Globus pallidus (tissue), 1 donor: ENCODE results near the gene TRPM3.

ENCODE experiments used
- DNase-seq: peaks from one replicate; pipeline ENCODE4 v3.0.0-alpha.2; 2015; ENCODE audit warnings: low spot score

The TRPM3 gene

DNA sequence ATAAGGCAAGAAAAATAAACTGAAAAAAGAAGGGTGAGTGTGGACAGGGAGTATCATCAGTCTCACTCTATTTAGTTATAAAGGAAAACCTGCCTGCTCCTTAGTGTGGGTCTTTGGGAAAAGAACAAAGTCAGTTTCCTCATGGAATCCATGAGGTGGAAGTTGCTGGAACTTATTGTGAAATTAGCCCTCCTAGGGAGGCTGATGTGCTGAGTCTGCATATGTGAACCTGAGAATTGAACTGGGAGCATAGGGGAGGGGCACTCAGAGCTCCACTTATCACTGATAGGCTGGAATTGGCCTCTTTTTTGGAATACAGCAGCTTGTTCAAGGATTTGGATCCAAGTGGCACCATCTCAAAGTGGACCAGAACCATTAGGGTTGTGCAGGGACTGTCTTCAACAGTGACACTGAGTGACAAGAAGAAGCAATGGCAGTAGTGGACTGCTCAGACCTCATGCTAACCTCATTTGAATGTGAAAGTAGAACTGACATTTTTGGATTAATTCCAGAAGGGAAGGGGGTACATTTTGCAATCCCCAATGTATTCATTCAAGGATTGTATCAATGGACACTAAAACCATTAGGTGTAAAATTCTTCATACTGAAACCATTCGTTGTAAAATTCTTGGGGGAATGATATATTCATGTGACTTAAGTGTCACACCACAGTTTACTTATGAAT, 603.4 kb downstream of the TRPM3 start:
- no peak for DNase-seq

DNA sequence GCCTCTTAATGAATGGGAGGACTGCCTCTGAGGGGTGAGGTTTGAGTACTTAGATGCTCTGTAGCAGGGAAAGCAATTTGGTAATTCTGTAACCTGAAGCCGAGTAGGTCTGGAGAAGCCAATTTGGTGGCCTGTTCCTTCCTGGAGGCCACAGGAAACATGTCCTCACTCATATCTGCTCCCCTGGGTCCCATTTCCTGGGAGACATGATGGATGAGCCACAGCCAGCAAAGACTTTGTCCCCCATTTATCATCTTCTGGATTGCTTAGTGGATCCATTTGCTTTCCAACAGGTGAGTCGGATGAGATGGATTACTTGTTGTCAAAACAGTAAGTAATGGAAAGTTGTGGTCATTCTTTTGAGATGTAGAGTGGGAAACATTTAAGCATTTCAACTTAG, 607.1 kb downstream of the TRPM3 start:
- no peak for DNase-seq

GRCh38 chr9:70511858-70512257, 609.6 kb downstream of the TRPM3 start:
- DNase-seq: no peak

DNA sequence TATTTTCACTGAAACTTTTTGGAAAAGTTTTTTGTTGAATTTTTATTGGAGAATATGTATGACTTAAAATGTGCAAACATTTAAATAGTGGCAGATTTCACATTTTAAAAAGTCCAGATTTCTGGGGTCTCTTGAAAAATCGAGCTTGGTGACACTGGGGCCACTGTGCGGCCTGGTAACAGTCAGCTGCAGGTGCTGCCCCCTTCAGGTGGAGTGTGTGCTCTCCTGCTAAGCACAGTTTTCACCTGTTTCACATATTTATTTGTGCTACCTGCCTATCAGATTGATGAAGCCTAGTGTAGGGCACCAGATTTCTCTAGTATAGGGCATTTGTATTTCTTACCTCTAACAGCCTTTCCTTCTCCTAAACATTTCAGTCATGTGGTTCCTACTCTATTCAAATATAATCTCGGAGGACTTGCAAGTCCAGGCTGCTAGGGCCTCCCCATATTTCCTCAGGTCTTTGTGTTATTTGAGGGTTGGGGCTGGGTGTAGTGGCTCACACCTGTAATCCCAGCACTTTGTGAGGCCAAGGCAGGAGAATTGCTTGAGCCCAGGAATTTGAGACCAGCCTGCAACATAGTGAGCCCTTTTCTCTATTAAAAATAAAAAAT, 611.2 kb downstream of the TRPM3 start:
- DNase-seq: no peak

GRCh38 chr9:70506159-70506558, 615.3 kb downstream of the TRPM3 start:
- DNase-seq: no peak

GRCh38 chr9:70504834-70505233, 616.6 kb downstream of the TRPM3 start:
- DNase-seq: no peak

DNA sequence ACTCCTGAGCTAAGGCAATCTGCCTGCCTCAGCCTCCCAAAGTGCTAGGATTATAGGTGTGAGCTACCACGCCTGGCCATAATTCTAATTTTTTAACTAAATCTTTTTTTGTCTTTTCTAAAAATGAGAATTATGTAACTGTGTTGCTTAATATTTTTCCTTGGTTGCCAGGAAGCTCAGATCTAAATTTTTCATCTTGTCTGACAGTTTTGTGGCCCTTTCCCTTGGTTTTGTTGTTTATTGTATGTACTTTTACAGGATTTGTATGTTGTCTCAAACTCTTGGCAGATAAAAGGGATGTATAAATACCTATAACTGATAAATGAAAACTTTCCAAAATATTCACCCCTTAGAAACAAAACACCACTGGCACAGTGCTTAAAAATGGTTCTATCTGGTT, 618.7 kb downstream of the TRPM3 start:
- no peak for DNase-seq

DNA sequence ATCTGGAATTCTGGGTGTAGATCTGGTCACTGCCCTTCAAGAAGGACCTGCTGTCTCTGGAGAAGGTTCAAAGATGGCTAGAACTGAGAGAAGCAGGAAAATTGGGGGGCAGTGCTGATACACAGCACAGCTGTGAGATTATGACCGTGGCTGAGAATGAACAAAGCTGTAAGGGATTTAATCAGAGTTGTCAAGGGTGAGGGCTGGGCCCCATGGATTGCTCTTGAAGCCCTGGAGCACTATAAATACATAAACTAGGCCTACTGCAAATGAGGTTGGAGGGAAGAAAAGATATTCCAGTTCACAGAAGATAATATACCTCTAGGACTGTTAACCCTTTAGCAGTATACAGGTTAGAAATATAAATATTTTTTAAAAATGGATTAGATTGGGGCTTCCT, 620.6 kb downstream of the TRPM3 start:
- no peak for DNase-seq

DNA sequence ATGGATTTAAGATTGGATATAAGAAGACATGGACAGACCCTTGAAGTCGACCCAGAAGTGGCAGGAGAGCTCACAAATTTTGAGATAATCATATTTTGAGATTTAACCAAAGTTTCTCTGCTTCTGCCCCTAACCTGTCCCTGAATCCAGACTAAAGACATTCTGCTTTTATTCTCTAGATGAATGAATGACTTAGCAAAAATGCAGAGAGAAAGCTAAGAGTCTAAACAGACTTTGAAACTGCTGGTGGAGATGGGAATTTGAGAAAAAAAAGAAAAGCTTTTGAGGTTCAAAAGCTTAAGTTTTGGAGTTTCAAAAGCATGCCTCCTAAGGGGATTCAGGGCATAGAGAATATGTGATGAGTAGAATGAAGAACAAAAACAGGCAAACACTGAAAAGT, 621.8 kb downstream of the TRPM3 start:
- no peak for DNase-seq

DNA sequence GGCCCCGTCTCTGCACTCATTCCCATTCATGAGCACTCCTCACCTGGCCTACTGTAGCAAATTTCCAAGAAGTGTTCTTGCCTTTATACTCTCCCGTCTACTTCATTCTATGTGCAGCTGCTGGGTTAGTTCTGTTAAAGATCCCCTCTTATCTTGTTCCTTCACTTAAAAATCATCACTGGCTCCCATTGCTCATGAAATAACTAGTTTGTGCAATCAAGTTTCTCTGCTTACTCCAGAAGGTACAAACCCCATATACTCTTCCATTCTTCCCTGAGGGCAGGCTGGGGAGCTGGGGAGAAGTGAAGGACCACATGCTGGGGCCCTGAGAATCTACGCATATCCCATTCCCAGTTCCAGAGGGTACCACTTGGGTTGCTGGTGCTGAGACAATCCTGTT, 622.6 kb downstream of the TRPM3 start:
- no peak for DNase-seq

GRCh38 chr9:70496244-70496643, 625.2 kb downstream of the TRPM3 start:
- no peak for DNase-seq

DNA sequence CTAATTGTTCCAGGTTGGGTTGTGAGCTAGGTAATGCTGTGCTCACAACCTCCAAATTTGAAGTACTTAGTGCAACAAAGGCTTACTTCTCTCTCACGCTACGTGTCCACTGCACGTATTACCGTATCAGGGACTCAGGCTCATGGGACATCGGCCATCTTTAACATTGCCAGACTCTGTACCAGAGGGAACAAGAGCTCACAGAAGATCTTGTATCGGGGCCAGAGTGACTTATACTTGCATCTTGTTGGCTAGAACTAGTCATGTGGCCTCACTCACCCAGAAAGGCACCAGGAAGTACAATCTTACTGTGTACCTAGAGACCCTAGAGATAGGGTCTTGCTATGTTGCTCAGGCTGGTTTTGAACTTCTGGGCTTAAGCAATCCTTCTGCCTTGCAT, 625.9 kb downstream of the TRPM3 start:
- DNase-seq: no peak

GRCh38 chr9:70494221-70494620, 627.2 kb downstream of the TRPM3 start:
- DNase-seq: no peak

DNA sequence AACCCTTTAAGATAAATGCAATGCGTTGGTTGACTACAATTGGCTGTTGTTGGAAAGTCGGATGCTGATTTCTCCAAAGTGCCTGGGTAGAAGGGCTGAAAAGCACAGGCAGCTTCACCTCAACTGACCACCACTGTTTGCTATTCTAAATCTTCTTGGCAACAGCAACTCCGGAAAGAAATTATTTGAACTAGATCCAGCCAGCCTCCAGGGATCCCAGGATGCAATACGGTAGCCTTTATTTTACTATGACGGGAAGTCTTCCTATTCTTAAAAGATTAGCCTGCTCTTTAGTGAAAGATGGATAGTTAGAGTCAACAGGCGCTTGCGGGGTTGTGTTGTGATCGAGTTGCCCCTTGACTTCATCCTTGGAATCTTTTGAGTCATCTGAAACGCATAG, 628.4 kb downstream of the TRPM3 start:
- no peak for DNase-seq

- no peak for DNase-seq
Measured at GRCh38 chr9:70492319-70492777, 629.1 kb downstream of the TRPM3 start.

- DNase-seq: no peak
Measured at GRCh38 chr9:70491426-70492318, 629.7 kb downstream of the TRPM3 start.

- DNase-seq: no peak
Measured at GRCh38 chr9:70490478-70490877, 630.9 kb downstream of the TRPM3 start.

DNA sequence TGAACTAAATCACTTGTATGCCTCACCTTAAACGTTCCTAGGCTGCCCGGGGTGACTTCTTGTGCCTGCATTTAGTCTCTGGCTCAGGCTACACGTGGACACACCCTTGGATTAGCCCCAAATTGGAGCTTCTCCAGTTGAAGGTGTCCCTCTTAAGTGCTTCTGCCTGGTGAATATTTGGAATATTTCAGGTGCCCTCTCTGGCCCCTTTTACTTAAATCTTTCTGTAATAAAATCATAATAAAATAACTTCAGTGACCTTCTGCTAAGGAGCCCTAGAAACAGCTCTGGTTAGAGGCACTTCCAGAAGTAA, 632.7 kb downstream of the TRPM3 start:
- DNase-seq: no peak

GRCh38 chr9:70488098-70488792, 633.2 kb downstream of the TRPM3 start:
- no peak for DNase-seq

- no peak for DNase-seq
Measured at GRCh38 chr9:70486127-70486526, 635.3 kb downstream of the TRPM3 start.

GRCh38 chr9:70485273-70485858, 636.1 kb downstream of the TRPM3 start:
- DNase-seq: no peak
